Liver (tissue), 3 donors: Measurements from ENCODE around the gene MRPL55.

ENCODE experiments used
- ATF3 ChIP-seq: IDR thresholded peaks from 2 replicates; pipeline ENCODE4 v1.6.1; 2016; ENCODE audit warnings: antibody characterized with exemption
- CTCF ChIP-seq: fragments of 150-350 bp; IDR thresholded peaks from 2 replicates; pipeline ENCODE4 v1.5.1; 2017; ENCODE audit warnings: improper control_type of control experiment, low read depth, low read length; ENCODE audit not compliant: missing input control
- MAX ChIP-seq: IDR thresholded peaks from 2 replicates; pipeline ENCODE4 v1.6.1; 2016; ENCODE audit warnings: antibody characterized with exemption
- RXRA ChIP-seq, 2 donors: IDR thresholded peaks; 2 replicates each; pipeline ENCODE4 v1.6.1; 2017 to 2018; ENCODE audit warnings: antibody characterized with exemption in 2 of 2, mild to moderate bottlenecking in 1 of 2
- TAF1 ChIP-seq: conservative IDR thresholded peaks from 2 replicates; pipeline ENCODE4 v1.6.1; 2016; ENCODE audit warnings: antibody characterized with exemption, mild to moderate bottlenecking
- donor health status: healthy.
- donor health status: healthy.

GRCh38 chr1:228071839-228072657, 37.1 kb downstream of the MRPL55 start:
- TF ChIP-seq MAX (no peak), CTCF (no peak), TAF1 (no peak), ATF3 (no peak), RXRA (IDR thresholded peaks at IDR 0.05) (no peak)
